Chondrocyte (in vitro differentiated cells): ENCODE measurements around the gene DRAM2. TPM values are rescaled to one million over a fixed set of nuclear protein-coding genes. Genes with fewer than 3 reads are reported as not detected.

ENCODE experiments used
- DNase-seq: peaks from one replicate; pipeline ENCODE4 v3.0.0; 2021; ENCODE audit warnings: mixed read lengths, low spot score
- H3K27ac Mint-ChIP-seq: one replicate; pipeline ENCODE4 v1.8.0; 2021; ENCODE audit warnings: mild to moderate bottlenecking, moderate library complexity, mixed read lengths; ENCODE audit not compliant: unreplicated experiment
- H3K27me3 Mint-ChIP-seq: 2 replicates; pipeline ENCODE4 v1.8.0; 2021; ENCODE audit warnings: low read depth, mixed read lengths
- H3K36me3 Mint-ChIP-seq: 2 replicates; pipeline ENCODE4 v1.8.0; 2021; ENCODE audit warnings: low read depth, mixed read lengths
- H3K4me1 Mint-ChIP-seq: 2 replicates; pipeline ENCODE4 v1.8.0; 2021; ENCODE audit warnings: low read depth, mild to moderate bottlenecking, mixed read lengths
- H3K4me3 Mint-ChIP-seq: one replicate; pipeline ENCODE4 v1.8.0; 2021; ENCODE audit warnings: mild to moderate bottlenecking, moderate library complexity, mixed read lengths; ENCODE audit not compliant: unreplicated experiment
- H3K9me3 Mint-ChIP-seq: 2 replicates; pipeline ENCODE4 v1.8.0; 2021; ENCODE audit warnings: low read depth, mixed read lengths
- CTCF ChIP-seq: fragments of 200-600 bp; sonication (generic); IDR thresholded peaks from 2 replicates; pipeline ENCODE4 v1.5.0; 2021; ENCODE audit warnings: antibody characterized with exemption, mild to moderate bottlenecking, moderate library complexity
- total RNA-seq: library from RNA; stranded (reverse); gene quantifications from 3 replicates; pipeline ENCODE4 v1.2.1, GENCODE V29; 2021

The DRAM2 gene
- total RNA-seq, 1 donor from 2014 or later: 26.0 TPM

DNA sequence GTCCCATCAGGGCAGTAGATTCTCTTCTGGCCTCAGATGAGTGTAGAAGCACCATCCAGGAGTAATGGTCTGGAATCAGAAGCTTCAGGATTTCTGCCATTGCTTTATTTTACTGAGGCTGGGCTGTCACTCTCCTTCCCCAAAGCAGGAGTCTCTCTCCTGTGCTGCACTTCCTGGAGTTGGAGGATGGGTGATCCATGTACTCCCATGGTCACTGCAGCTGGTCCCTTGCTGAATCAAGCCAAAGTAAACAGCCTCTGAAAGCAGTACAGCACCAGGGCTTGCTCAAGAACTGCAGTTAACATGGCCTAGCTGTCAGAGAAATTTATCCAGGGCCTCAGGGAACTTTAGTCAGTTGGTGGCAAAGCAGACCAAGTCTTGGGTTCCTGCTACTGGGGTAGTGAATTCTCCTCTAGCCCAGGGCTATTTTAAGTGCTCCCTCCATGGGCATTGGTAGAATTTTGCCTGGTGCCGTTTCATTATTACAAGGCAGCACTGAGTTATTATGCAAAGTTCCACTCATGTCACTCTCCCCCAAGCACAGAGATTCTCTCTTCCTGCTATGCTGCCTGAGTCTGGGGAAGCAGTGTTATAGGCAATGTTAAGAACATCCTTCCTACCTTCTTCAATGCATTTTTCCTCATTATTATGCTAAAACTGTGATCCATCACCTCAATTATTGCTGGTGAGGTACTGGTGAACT lies 29.5 kb downstream of the DRAM2 start:
- TF ChIP-seq CTCF: no peak
- no peaks in the 10 kb centered on the region for H3K27me3 Mint-ChIP-seq
- H3K36me3 Mint-ChIP-seq: peaks cover 14% of the 10 kb centered on the region
- DNase-seq: no peak
- H3K27ac Mint-ChIP-seq: no peak overlapping the region
- peaks cover 3% of the 10 kb centered on the region for H3K4me1 Mint-ChIP-seq
- H3K4me3 Mint-ChIP-seq: no peak overlapping the region
- H3K9me3 Mint-ChIP-seq: peaks cover 25% of the 10 kb centered on the region

DNA sequence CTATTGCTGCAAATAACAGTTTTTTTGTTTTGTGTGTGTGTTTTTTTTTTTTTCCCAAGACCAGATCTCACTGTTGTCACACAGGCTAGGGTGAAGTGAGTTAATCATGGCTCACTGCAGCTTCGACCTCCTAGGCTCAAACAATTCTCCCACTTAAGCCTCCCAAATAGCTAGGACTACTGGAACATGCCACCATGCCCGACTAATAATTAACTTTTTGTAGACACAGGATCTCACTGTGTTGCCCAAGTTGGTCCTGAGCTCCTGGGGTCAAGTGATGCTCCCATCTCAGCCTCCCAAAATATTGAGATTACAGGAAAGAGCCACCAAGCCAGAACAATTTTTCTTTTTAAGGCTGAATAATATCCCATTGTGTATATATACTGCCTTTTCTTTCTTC lies 34.9 kb downstream of the DRAM2 start:
- Mint-ChIP-seq H3K4me1 (no peaks in the 10 kb centered on the region), H3K27me3 (no peaks in the 10 kb centered on the region), H3K9me3 (peaks cover 63% of the 10 kb centered on the region), H3K36me3 (peaks cover 13% of the 10 kb centered on the region), H3K4me3 (no peak overlapping the region), H3K27ac (no peak overlapping the region)
- DNase-seq: no peak
- no peak for TF ChIP-seq CTCF

DNA sequence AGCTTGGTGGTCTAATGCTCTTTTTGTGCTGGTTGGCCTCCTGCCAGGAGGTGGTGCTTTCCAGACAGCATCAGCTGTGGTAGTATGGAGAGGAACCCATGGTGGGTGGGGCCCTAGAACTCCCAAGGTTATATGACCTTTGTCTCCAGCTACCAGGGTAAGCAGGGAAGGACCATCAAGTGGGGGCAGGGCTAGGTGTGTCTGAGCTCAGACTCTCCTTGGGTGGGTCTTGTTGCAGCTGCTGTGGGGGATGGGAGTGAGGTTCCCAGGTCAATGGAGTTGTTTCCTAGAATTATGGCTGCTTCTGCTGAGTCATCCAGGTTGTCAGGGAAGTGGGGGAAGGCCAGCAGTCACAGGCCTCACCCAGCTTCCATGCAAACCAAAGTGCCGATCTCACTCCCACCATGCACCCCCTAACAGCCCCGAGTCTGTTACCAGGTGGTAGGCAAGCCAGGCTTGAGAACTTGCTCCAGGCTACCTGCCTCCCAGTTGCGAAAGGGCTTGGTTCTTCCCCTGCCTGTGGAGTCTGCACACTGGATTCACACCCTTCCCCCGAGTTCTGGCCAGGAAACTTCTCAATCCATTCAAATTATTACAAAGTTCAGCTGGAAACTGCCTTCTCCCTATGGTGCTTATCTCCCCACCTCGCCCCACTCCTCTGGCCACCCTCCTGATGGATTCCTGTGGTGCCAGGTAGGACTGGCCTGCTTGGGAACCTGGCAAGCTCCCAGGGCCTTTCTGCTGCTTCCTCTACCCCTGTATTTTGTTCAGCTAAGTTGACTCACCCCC lies 37.8 kb downstream of the DRAM2 start:
- H3K27ac Mint-ChIP-seq: no peak overlapping the region

DNA sequence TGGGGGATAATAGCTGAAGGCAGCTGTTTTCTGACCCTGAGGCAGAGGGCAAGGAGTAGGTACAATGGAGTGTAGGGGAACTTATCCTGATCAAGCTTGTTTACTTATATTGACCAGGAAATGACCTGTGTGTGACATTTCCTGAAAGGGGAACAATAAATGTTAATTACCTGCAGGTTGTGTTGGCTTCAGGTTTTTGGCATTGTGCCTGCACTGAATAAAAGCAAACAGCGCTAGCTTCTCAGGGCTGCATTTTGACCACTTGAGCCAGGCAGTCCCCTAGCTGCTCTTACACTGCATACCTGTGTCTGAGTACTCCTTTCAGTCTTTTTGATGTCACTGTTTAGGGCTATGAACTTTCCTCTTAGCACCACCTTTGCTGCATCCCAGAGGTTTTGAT lies 40.6 kb downstream of the DRAM2 start:
- no peak overlapping the region for H3K27ac Mint-ChIP-seq

More for the DNA sequence above, 37.8 kb downstream of the DRAM2 start:
- TF ChIP-seq CTCF: no peak
- Mint-ChIP-seq H3K36me3 (peaks cover 11% of the 10 kb centered on the region), H3K27me3 (no peaks in the 10 kb centered on the region), H3K4me1 (no peaks in the 10 kb centered on the region), H3K9me3 (peaks cover 73% of the 10 kb centered on the region), H3K4me3 (no peak overlapping the region)
- no peak for DNase-seq

More for the DNA sequence above, 40.6 kb downstream of the DRAM2 start:
- H3K27me3 Mint-ChIP-seq: no peaks in the 10 kb centered on the region
- no peak overlapping the region for H3K4me3 Mint-ChIP-seq
- H3K9me3 Mint-ChIP-seq: peaks cover 68% of the 10 kb centered on the region
- no peaks in the 10 kb centered on the region for H3K4me1 Mint-ChIP-seq
- no peak for TF ChIP-seq CTCF
- peaks cover 11% of the 10 kb centered on the region for H3K36me3 Mint-ChIP-seq
- DNase-seq: no peak
